OCI-LY1 (cell line): Measurements from ENCODE around the gene NR6A1.

Source experiments
- H2AFZ ChIP-seq: fragments of 200-600 bp; sonication (generic), shearing (Covaris generic); 2 replicates; pipeline ENCODE4 v1.6.0; 2014; ENCODE audit warnings: antibody characterized with exemption, mild to moderate bottlenecking, low read length
- H3F3A ChIP-seq: fragments of 200-600 bp; sonication (generic), shearing (Covaris generic); 2 replicates; pipeline ENCODE4 v1.6.0; 2014; ENCODE audit warnings: mild to moderate bottlenecking, antibody characterized with exemption, low read length, moderate library complexity; ENCODE audit not compliant: insufficient read depth
- H3K27ac ChIP-seq: fragments of 200-600 bp; sonication (generic); 2 replicates; pipeline ENCODE4 v1.5.1; 2014; ENCODE audit warnings: low read length, mixed run types, mild to moderate bottlenecking, low read depth; ENCODE audit not compliant: poor library complexity, severe bottlenecking
- H3K27me3 ChIP-seq: fragments of 200-600 bp; sonication (generic); 2 replicates; pipeline ENCODE4 v1.6.0; 2014; ENCODE audit warnings: antibody characterized with exemption, mild to moderate bottlenecking, low read length, moderate library complexity; ENCODE audit not compliant: insufficient read depth
- H3K36me3 ChIP-seq: fragments of 200-600 bp; sonication (generic); 2 replicates; pipeline ENCODE4 v1.6.1; 2014; ENCODE audit warnings: mild to moderate bottlenecking, antibody characterized with exemption, low read length, moderate library complexity, mixed read lengths; ENCODE audit not compliant: insufficient read depth
- H3K4me1 ChIP-seq: fragments of 200-600 bp; sonication (generic); 2 replicates; pipeline ENCODE4 v1.5.1; 2014; ENCODE audit warnings: mild to moderate bottlenecking, low read length, moderate library complexity; ENCODE audit not compliant: insufficient read depth, severe bottlenecking
- H3K4me2 ChIP-seq: fragments of 200-600 bp; sonication (generic), shearing (Covaris generic); 2 replicates; pipeline ENCODE4 v1.6.1; 2014; ENCODE audit warnings: low read length
- H3K4me3 ChIP-seq: fragments of 200-600 bp; sonication (generic); 2 replicates; pipeline ENCODE4 v1.5.1; 2014; ENCODE audit warnings: low read length, low read depth, mild to moderate bottlenecking, mixed read lengths; ENCODE audit not compliant: poor library complexity, severe bottlenecking
- H3K79me2 ChIP-seq: fragments of 200-600 bp; shearing (Covaris generic); 2 replicates; pipeline ENCODE4 v1.6.1; 2016; ENCODE audit warnings: mixed run types, low read length, mixed read lengths; ENCODE audit not compliant: insufficient read depth
- H3K9ac ChIP-seq: fragments of 200-600 bp; sonication (generic), shearing (Covaris generic); 2 replicates; pipeline ENCODE4 v1.6.1; 2014; ENCODE audit warnings: mild to moderate bottlenecking, low read length, mixed read lengths
- H3K9me2 ChIP-seq: fragments of 200-600 bp; sonication (generic), shearing (Covaris generic); 2 replicates; pipeline ENCODE4 v1.6.1; 2014; ENCODE audit warnings: low read depth, mild to moderate bottlenecking, low read length, mixed read lengths
- H3K9me3 ChIP-seq: fragments of 200-600 bp; shearing (Covaris generic); 2 replicates; pipeline ENCODE4 v1.6.1; 2014; ENCODE audit warnings: low read length, mixed read lengths
- H4K20me1 ChIP-seq: fragments of 200-600 bp; sonication (generic), shearing (Covaris generic); 2 replicates; pipeline ENCODE4 v1.6.0; 2016; ENCODE audit warnings: mild to moderate bottlenecking, low read length; ENCODE audit not compliant: insufficient read depth
- CTCF ChIP-seq: fragments of 200-600 bp; sonication (generic), shearing (Covaris generic); IDR thresholded peaks from 2 replicates; pipeline ENCODE4 v1.5.1; 2017; ENCODE audit warnings: mild to moderate bottlenecking, antibody characterized with exemption, low read length, moderate library complexity, mixed read lengths
- EZH2 ChIP-seq: fragments of 200-600 bp; sonication (generic), shearing (Covaris generic); IDR thresholded peaks from 2 replicates; pipeline ENCODE4 v1.8.0; 2017; ENCODE audit warnings: borderline replicate concordance, mixed run types, mild to moderate bottlenecking, antibody characterized with exemption, low read length, moderate library complexity, mixed read lengths

NR6A1 gene

GRCh38 chr9:124771021-124771866, at the start of gene NR6A1:
TSS of gene NR6A1 (minus strand) at chr9:124771311.
- H3K4me3 ChIP-seq: peak within 1 kb of the TSS; percentile 75

GRCh38 chr9:124818431-124819281, 47.5 kb upstream of the NR6A1 start:
- peak overlapping the region; percentile 21; the same call in 1 of the 2 replicates for H3K4me2 ChIP-seq

More at GRCh38 chr9:124771021-124771866, at the start of gene NR6A1:
- peak; percentile 30; the same call in 1 of the 2 replicates for TF ChIP-seq CTCF
- TF ChIP-seq EZH2: no peak
- no peaks in the 10 kb centered on the region for H3K36me3 ChIP-seq
- no peak within 1 kb of the TSS for H2AFZ ChIP-seq
- no peaks in the 10 kb centered on the region; the same call in 1 of the 2 replicates for H3F3A ChIP-seq
- H3K9me2 ChIP-seq: no peaks in the 10 kb centered on the region
- no peak within 1 kb of the TSS for H3K27ac ChIP-seq
- peak within 1 kb of the TSS; percentile 73 for H3K9ac ChIP-seq
- H3K27me3 ChIP-seq: no peaks in the 10 kb centered on the region
- H3K79me2 ChIP-seq: 0 out of 2 replicates have a peak, but pooled peaks cover 4% of the 10 kb centered on the region
- peaks cover 56% of the 10 kb centered on the region for H3K4me1 ChIP-seq
- peak within 1 kb of the TSS; percentile 79 for H3K4me2 ChIP-seq
- no peaks in the 10 kb centered on the region for H3K9me3 ChIP-seq
- H4K20me1 ChIP-seq: no peaks in the 10 kb centered on the region

More at GRCh38 chr9:124818431-124819281, 47.5 kb upstream of the NR6A1 start:
- H3K27me3 ChIP-seq: no peaks in the 10 kb centered on the region
- H3K36me3 ChIP-seq: no peaks in the 10 kb centered on the region
- no peak overlapping the region; the same call in 1 of the 2 replicates for H3K9ac ChIP-seq
- H3K9me3 ChIP-seq: no peaks in the 10 kb centered on the region
- H3K27ac ChIP-seq: no peak overlapping the region
- no peaks in the 10 kb centered on the region for H3K79me2 ChIP-seq
- peak overlapping the region; percentile 6 for H3K4me3 ChIP-seq
- H3F3A ChIP-seq: no peaks in the 10 kb centered on the region
- no peaks in the 10 kb centered on the region for H3K9me2 ChIP-seq
- no peak overlapping the region for H2AFZ ChIP-seq
- H3K4me1 ChIP-seq: peaks cover 14% of the 10 kb centered on the region
- TF ChIP-seq CTCF: no peak
- TF ChIP-seq EZH2: no peak
- no peaks in the 10 kb centered on the region for H4K20me1 ChIP-seq
